ENCODE results near the gene NDRG2. TPM values are rescaled to one million over a fixed set of nuclear protein-coding genes. Genes with fewer than 3 reads are reported as not detected.
"Not testable (repeated sequence)": the region's sequence is repeated elsewhere in the genome, so short reads cannot be mapped to it uniquely, and the experiment has no call there.

Gene NDRG2
- total RNA-seq, 1 donor from 2014 or later, result 398 TPM

DNA sequence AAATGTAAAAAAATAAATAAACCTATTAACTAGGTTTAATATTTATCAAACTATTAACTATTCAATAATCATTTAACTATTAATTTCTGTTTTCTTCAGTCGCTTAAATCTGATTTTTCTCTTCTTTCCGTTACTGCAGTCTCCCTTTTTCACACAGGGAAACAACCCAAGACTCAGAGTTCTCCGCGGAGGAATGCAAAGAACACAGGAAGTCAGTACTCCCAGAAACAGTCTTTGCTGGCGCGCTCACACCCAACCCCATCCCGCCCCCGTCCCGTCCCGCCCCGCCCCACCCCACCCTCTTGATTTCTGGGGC is 35.4 kb downstream of the NDRG2 start:
- DNase-seq (ENCODE audit: low spot score) (no peak), ATAC-seq (no peak)
- intact Hi-C loops (cut with DNase I), result no loop called here

DNA sequence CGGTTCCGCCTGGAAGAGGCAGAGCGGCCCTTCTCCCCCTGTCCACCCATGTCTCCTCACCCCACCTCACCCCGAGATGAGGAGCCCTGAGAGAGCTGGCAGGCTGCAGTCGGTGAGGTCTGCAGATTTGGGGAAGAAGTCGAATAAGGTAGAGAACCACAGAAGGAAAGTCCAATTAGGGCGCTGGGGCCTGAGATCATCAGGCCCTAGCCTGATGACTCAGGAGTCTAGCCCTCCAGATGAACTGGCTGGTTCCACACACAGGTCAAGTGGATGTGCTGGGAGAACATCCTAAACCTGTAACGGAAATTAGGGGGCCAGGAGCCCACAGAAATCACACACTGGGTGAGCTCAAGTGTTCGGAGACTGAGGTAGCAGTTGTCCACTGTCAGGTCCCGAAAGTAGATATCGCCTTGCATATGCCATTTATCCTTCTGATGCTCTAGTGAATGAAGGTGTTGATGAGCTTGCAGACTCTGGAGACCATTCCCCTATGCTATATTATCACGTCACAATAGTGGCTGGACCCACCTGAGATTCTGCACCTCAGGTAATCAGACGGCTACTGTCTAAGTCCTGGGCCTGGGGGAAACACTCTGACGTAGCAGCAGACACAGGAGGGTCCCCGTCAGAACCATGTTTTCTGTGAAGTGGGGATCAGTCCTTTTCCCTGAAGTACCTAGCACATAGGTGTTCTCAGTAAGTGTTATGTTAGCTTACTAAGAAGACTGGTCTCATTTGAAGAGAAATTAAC is 36.0 kb downstream of the NDRG2 start:
- ATAC-seq (no peak), DNase-seq (ENCODE audit: low spot score) (no peak)
- intact Hi-C loops (cut with DNase I), result no loop called here

DNA sequence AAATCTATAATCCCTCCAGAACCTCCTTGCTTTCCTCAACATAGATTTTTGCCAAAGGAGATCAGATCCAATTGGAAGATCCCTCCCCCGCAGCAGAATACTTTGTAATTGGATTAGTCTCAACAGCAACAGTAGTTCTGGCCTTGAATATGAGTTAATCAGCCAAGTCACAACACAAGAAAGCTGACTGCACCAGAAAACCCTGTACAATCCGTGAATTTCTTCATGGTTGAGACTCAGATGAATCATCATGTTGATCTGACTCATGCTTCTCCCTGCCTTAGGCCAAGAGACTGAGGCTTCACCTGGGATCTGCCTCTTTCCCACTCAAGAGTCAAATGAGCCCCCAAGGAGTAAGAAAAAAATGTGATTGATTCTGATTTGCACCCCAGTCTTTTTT is 38.0 kb downstream of the NDRG2 start:
- intact Hi-C loops (cut with DNase I), result no loop called here
- DNase-seq (ENCODE audit: low spot score) (no peak), ATAC-seq (peak; percentile 58)

- intact Hi-C loops (cut with DNase I); DNase-seq (ENCODE audit: low spot score); ATAC-seq: not testable (repeated sequence)
Measured at GRCh38 chr14:20985650-20986049, 39.2 kb downstream of the NDRG2 start.

DNA sequence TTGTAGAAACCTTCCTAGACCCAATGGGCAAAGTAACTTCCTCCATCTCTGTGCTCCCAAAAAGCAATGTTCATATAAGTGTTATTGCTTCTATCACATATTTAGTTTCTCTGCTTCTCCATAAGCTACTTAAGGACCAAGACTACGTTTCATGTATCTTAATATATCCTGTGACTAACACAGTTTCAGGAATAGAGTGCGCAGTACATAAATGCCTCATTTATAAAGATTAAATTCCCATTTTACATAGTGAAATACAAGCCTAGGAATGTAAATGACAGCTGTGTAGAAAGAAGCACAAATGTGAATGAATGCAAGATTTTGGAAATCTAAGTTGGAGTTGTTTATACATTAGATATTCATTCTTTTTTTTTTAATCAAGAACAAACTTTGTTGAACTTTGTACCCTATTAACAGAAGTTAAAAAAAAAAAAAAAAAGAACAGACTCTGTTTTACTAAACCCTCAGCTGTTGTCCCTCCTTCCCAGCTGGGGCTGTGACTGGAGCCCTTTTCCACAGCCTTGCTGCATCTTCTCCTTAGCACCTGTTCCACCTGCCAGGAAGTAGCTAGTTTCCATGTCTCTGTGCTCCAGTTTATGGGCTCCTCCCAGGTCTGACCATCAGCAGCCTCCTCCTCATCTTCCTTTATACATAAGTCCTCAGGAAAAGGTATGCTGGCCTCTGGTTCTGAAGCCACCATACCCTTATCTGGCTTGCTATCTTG is 42.1 kb downstream of the NDRG2 start:
- intact Hi-C loops (cut with DNase I), result no loop called here
- ATAC-seq (no peak), DNase-seq (ENCODE audit: low spot score) (no peak)

- no peak for ATAC-seq
- intact Hi-C loops (cut with DNase I), result no loop called here
Measured at GRCh38 chr14:20980906-20981305, 44.0 kb downstream of the NDRG2 start.

GRCh38 chr14:20978687-20979086 is 46.2 kb downstream of the NDRG2 start:
- DNase-seq (ENCODE audit: low spot score) (no peak), ATAC-seq (no peak)
- intact Hi-C loops (cut with DNase I), result loop anchor here (10.0 kb wide), 1 partner anchor 124 kb away; no protein-coding TSS in a partner anchor

More at GRCh38 chr14:20980906-20981305, 44.0 kb downstream of the NDRG2 start:
- no peak for DNase-seq (ENCODE audit: low spot score)

DNA sequence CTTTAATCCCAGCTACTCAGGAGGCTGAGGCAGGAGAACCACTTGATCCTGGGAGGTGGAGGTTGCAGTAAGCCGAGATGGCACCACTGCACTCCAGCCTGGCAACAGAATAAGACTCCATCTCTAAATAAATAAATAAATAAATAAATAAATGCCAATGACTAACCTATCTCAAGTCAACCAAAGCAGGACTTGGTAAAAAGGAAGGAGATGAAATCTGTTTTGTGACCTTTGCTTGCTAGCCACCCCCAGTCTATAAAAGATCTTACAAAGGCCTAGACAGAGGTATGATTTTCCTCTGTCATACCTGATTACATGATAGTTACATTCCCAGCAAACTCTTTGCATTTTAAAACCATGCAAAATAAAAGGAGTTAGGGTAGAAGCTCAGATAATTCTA is 48.6 kb downstream of the NDRG2 start:
- intact Hi-C loops (cut with DNase I), result loop anchor here (10.0 kb wide), 1 partner anchor 121 kb away; no protein-coding TSS in a partner anchor
- no peak for DNase-seq (ENCODE audit: low spot score)
- ATAC-seq, result no peak

- DNase-seq (ENCODE audit: low spot score), result no peak
- no peak for ATAC-seq
- intact Hi-C loops (cut with DNase I), result loop anchor here (10.0 kb wide), 1 partner anchor 119 kb away; no protein-coding TSS in a partner anchor
Measured at GRCh38 chr14:20973501-20973900, 51.4 kb downstream of the NDRG2 start.

- intact Hi-C loops (cut with DNase I), result loop anchor here (10.0 kb wide), 1 partner anchor 117 kb away; no protein-coding TSS in a partner anchor
- ATAC-seq, result no peak
- DNase-seq (ENCODE audit: low spot score), result no peak
Measured at GRCh38 chr14:20971705-20972021, 53.2 kb downstream of the NDRG2 start.

DNA sequence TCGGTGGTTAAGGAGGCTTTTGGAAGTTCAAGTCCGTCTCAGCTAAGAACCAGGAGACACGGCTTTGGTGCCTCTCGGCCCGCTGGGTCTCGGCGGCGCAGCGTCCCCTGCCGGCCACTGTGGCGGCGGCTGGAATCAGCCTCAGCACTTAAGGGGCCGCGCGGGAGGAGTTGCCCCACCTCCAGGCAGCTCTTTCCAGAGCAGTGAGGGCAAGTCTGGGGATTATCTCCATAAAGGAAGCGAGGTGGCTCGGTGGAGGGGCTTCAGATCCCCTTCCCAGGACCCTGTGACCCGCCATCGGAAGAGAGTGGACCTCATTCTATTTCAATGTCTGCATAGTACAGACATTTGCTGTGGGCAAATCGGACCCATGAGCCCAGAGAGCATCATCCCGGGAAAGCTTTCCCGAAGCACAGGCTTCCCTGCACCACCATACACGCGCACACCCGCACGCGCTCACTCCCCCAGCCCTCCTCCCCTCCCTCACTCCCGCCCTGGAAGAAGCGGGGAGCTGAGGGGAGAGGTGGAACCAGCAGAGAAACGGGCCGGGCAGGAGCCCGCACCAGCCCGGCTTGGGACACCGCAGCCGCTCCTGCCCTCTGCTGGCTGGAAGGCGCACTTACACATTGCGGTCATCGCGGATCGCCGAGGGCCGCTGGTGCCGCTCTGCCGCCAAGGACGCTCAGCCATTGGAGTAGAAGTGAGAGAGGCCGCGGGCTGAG is 53.7 kb downstream of the NDRG2 start:
- peak; percentile 96 for ATAC-seq
- intact Hi-C loops (cut with DNase I), result loop anchor here (10.0 kb wide), 1 partner anchor 116 kb away; no protein-coding TSS in a partner anchor
- peak; percentile 90 for DNase-seq (ENCODE audit: low spot score)

- intact Hi-C loops (cut with DNase I), result loop anchor here (10.0 kb wide), 1 partner anchor 116 kb away; no protein-coding TSS in a partner anchor
- DNase-seq (ENCODE audit: low spot score) (no peak), ATAC-seq (peak; percentile 11)
Measured at GRCh38 chr14:20970647-20970982, 54.2 kb downstream of the NDRG2 start.

- intact Hi-C loops (cut with DNase I), result no loop called here
- no peak for ATAC-seq
- no peak for DNase-seq (ENCODE audit: low spot score)
Measured at GRCh38 chr14:20969336-20969735, 55.5 kb downstream of the NDRG2 start.

Small RNA genes lying within 50 kb of the gene (microRNA-seq; reads per million reads assigned to microRNA genes)
- not detected for gene MIR6717

Other genes starting within 250 kb of the NDRG2 start
- gene RNASE6, start 243.8 kb downstream of the NDRG2 start, total RNA-seq, result 15.0 TPM
- gene RNASE1, start 222.2 kb downstream of the NDRG2 start, total RNA-seq, result 357 TPM
- gene RNASE3, start 133.7 kb downstream of the NDRG2 start, total RNA-seq, result 0.71 TPM
- gene RNASE2, start 69.6 kb downstream of the NDRG2 start, total RNA-seq, result 3.7 TPM
- gene METTL17, start 35.1 kb downstream of the NDRG2 start, total RNA-seq, result 56.2 TPM
- not detected for gene SLC39A2, start 25.8 kb downstream of the NDRG2 start, total RNA-seq
- 0.49 TPM for gene TPPP2, start 5.2 kb upstream of the NDRG2 start, total RNA-seq
- gene RNASE13, start 9.7 kb upstream of the NDRG2 start, total RNA-seq, result not detected
- gene RNASE7, start 17.3 kb upstream of the NDRG2 start, total RNA-seq, result not detected
- gene RNASE8, start 32.8 kb upstream of the NDRG2 start, total RNA-seq, result not detected
- 91.1 TPM for gene ARHGEF40, start 45.2 kb upstream of the NDRG2 start, total RNA-seq
- gene ZNF219, start 73.6 kb upstream of the NDRG2 start, total RNA-seq, result 43.2 TPM
- gene TMEM253, start 76.0 kb upstream of the NDRG2 start, total RNA-seq, result 0.62 TPM
- not detected for gene OR5AU1, start 131.0 kb upstream of the NDRG2 start, total RNA-seq
- 395 TPM for gene HNRNPC, start 244.4 kb upstream of the NDRG2 start, total RNA-seq

Data from sciatic nerve (tissue), 2 donors.